HG03103 (cell line): ENCODE data around the gene KCTD3.

Experiments used
- ATAC-seq: cut with Tn5 transposase; IDR thresholded peaks from one replicate; pipeline ENCODE4 v1.9.1; 2021; ENCODE audit warnings: low read depth; ENCODE audit not compliant: unreplicated experiment

The KCTD3 gene

DNA sequence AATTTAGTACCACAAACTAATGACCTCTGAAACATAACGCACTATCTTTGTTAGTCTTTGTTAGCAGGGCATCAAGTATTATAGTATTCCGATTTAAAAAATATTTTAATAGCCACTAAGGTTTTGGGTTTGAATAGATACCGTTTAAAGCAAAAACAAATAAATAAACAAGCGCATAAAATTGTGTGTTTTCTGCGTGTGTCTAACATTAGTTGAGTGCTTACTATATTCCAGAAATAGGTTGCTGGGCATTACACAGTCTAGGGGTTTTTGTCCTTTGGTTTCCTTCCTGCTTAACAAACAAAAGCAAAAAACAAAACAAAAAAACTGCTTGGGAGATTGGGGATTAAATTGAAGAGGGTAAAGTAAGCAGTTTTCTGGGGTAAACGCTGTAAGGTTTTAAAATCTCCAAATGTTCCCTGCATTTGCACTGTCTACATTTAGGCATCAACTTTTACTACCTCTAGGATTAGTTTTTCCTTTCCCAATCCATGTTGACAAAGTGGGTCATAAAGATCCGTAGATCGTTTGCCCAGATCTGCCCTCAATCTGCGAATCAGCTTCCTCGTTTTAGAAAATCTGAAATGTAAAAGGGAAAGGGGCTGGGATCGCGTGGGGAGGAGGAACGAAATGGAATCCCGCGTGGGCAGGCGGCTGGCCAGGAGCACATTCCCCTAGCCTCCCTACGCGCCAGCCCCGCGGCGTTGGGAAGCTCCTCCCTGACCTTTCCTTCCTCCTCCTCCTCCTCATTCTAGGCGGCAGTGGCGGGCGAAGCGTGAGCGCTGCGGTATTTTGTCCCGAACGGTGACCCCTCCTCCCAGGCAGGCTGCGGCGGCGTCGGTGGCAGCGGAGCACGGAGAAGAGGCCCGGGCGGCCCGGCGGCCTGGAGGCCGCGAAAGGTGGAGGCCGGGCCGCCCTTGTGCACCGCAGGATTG, at the start of gene KCTD3:
Gene KCTD3 (plus strand): TSS at position 749 of the 935 bp plus-strand sequence. CDS start 382 bp downstream, outside the sequence.
- ATAC-seq = peak; percentile 47

GRCh38 chr1:215517441-215517891, 49.6 kb upstream of the KCTD3 start:
- ATAC-seq = no peak

GRCh38 chr1:215518594-215518993, 48.5 kb upstream of the KCTD3 start:
- no peak for ATAC-seq

DNA sequence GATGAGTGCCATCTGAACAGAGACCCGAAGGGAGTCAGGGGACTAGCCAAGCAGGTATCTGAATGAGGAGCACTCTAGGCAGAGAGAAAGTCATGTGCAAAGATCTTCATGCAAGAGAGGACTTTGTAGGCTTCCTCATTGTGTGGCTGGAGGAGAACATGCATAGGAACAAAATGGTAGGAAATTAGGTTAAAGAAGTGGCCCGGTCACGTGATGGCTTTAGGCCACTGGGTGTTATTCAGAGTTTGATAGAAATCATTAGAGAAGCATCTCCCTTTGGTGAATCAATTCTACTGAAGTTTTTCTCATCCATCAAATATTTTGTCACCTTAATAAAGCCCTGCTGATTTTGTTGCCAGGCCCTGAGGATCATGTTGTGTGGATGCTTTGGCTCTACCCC, 45.8 kb upstream of the KCTD3 start:
- ATAC-seq = no peak

DNA sequence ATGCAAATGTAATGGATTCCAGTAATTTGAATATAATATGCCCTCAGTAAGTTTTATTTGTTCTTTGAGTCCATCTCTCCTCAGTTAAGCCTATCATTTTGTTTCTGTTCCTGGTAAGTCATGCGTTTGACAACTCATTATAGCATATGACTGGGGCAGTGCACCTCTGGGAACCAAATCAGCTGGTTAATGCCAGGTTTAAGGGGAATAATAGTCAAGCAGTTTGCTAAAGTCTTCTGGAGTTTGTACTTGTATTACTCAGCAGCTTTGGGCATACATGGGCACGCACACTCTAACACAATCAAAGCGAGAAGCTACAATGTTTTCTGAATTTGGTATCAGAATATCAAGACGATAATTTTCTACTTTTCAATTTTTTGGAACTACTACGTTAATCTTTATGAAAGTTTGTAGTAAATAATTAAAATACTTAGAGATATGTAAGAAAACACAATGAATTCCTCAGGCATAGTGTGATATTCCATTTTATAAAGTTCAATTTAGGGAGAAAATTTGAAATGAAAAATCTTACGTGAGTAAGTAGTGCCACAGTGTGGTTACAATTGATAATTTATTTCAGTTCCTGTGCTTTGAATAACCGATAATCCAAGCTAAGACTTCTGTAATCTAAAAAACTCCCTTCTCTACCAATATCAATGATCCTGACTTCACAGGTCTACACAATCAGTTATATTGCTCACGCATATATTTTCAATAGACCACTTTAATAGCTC, 43.8 kb upstream of the KCTD3 start:
- no peak for ATAC-seq

GRCh38 chr1:215523906-215524305, 43.2 kb upstream of the KCTD3 start:
- ATAC-seq = no peak

GRCh38 chr1:215526147-215526845, 40.8 kb upstream of the KCTD3 start:
- ATAC-seq = peak; percentile 62

- ATAC-seq = no peak
Measured at GRCh38 chr1:215526846-215527151, 40.3 kb upstream of the KCTD3 start.

- ATAC-seq = peak; percentile 52
Measured at GRCh38 chr1:215529111-215529510, 38.0 kb upstream of the KCTD3 start.

- ATAC-seq = no peak
Measured at GRCh38 chr1:215529571-215529970, 37.5 kb upstream of the KCTD3 start.

DNA sequence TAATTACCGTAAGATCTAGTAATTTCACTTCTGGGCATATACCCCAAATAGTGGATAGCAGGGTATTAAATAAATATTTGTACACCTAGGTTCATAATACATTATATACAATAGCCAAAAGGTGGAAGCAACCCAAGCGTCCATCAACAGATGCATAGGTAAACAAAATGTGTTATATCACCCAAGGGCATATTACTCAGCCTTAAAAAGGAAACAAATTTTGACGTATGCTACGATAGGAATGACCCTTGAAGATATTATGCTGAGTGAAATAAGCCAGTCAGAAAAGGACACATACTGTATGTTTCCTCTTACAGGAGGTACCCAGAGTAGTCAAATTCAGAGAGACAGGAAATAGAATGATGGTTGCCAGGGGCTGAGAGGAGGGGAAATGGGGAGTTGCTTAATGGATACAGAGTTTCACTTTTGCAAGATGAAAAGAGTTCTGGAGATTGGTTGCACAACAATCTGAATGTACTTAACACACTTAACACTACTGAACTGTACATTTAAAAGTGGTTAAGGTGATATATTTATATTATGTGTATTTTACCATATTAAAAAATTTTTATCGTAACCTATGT, 36.6 kb upstream of the KCTD3 start:
- ATAC-seq = no peak

DNA sequence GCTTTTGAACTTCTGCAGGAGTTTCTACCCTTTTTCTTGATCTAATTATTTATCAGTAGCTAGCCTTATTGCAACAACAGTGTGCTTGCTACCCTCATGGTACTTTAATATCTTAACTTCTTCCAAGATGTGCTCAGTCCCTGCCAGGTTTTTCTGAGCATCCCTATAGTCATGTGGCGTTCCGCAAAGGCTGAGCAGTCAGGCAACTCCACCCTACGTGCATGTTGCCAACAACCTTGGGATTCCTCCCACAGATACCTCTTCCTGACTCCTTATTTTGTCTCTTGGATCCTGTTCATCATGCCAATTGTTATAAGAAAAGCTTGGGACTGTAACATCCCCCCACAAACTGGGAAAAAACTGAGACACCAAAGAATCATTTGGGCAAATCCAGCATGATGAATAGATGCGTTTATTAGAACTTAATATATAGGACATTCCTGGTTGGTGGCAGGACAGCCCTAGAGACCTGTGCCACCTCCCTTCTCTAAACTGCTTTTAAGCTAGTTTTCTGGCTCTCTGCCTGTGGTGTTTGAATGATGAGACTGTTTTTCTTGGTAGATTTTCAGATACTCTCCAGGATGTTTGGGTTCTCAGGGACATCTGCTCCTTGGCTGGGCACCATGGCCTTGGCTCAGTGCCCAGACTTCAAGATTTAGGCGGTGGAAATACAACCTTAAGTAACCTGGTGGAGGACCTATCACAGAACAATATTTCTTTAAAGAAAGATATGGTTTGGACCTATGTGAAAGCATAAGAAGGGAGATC, 27.1 kb upstream of the KCTD3 start:
- ATAC-seq = no peak

DNA sequence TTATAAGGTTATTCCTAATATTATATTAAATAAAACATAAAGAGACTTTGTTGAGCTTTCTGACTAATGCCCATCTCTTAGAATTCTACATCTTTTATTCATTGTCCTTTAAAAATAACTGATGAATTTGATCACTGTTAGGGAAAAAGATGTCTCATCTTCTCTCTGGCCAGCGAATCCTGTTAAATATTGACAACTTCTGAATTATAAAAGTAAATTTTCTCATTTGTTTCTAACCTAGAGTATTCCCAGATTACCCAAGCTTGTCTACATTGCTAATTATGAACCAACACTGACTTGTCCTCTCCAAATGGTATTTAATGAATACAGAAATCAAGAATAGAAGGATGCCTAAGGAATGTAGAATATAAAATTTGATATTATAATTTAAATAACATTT, 24.8 kb upstream of the KCTD3 start:
- no peak for ATAC-seq

- ATAC-seq = peak; percentile 98
Measured at GRCh38 chr1:215543191-215543606, 23.9 kb upstream of the KCTD3 start.

DNA sequence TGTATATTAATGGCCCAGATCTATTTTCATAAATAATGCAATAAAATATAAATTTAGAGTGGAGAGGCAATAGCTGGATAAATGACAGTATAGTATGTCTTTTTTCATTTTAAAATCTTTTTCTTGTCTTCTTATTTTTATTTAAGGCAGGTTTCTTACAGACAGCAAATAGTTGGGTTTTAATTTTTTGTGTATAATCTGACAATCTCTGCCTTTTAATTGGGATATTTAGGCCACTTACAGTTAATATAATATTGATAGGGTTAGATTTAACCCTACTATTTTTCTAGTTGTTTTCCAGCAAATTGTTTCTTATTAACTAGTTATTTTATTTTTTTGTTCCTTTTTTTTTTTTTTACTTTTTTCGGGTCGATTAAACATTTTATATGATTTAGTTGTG, 23.3 kb upstream of the KCTD3 start:
- no peak for ATAC-seq

- ATAC-seq = no peak
Measured at GRCh38 chr1:215544566-215544965, 22.5 kb upstream of the KCTD3 start.

DNA sequence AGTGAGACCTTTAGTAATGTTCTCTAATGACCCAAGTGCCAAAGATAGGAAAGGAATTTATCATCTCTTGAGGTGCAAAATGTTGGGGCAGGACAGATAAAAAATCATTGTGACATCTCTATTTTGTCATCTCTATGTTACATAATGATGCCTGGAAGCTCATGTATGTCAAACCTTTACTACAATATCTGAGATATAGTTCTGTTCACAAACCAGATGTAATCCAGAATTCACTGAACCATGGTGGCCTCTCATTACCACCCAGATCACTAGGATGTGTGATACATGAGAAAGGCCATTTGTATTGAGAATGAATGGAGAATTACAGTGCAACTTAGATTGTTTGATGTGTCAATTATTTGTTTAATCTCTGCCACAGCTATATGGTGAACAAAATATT, 22.0 kb upstream of the KCTD3 start:
- no peak for ATAC-seq

DNA sequence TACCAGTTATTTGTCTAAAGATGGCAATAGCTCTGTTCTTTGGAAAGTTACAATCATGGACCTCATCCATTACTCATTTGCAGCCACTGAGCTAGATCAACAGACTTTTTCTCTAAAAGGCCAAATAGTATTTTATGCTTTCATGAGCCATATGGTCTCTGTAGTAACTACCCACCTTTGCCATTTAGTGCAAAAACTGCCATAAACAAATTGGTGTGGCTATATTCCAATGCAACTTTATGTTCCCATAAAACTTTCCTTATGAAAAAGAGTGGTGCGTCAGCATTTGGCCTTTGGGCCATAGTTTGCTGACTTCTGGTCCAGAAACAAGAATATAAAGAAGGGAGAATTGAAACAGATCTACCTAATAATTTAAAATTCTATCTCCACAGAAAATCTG, 20.1 kb upstream of the KCTD3 start:
- ATAC-seq = no peak

GRCh38 chr1:215551806-215552205, 15.3 kb upstream of the KCTD3 start:
- ATAC-seq = no peak

- ATAC-seq = no peak
Measured at GRCh38 chr1:215554865-215555264, 12.2 kb upstream of the KCTD3 start.
